ENCODE data around the gene FGF14.
"Not testable (repeated sequence)": the region's sequence is repeated elsewhere in the genome, so short reads cannot be mapped to it uniquely, and the experiment has no call there.

Gene FGF14

DNA sequence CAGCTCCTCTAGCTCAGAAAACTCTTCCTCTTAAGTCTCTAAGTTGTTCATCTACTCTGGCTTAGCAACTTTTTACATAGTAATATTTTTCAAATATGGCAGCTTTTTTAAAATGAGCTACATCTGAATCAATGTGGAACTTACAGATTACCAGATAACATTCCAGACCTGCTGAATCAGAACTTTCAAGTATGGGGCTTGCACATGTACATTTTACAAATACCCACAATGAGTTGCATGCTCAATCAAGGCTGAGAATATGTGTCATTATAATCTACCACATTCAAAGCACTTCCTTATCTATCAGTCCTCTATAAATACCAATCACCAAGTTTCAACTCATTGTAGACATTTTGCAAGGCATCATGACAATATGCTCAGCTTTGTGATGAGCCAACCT is 383.1 kb downstream of the FGF14 start:
- H3K9me3 Mint-ChIP-seq, result peaks cover 19% of the 10 kb centered on the region

DNA sequence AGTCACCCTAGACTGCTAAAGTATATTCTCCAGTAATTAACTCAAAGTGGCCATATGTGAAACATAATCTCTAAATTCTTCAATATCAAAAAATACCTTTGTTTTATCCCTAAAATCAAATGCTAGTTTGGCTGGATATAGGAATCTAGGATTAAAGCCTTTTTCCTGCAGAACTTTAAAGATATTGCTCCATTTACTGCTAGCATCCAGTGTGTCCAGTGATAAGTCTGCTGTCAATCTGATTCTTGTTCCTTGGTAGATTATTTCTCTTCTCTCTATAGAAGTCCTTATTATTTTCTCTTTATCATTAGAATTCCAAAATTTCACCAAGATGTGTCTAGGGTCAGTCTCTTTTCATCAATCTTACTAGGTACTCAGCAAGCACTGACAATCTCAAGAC is 384.6 kb downstream of the FGF14 start:
- peaks cover 21% of the 10 kb centered on the region for H3K9me3 Mint-ChIP-seq
- DNase-seq (ENCODE audit: low spot score in 2 of 2), result no peak
- H3K4me1 Mint-ChIP-seq, result no peaks in the 10 kb centered on the region
- no peak for ATAC-seq
- H3K36me3 Mint-ChIP-seq, result no peaks in the 10 kb centered on the region
- H3K27ac Mint-ChIP-seq, result no peak overlapping the region
- H3K4me3 Mint-ChIP-seq, result no peak overlapping the region

More for the DNA sequence above, 383.1 kb downstream of the FGF14 start:
- H3K36me3 Mint-ChIP-seq, result no peaks in the 10 kb centered on the region
- no peak for ATAC-seq
- no peaks in the 10 kb centered on the region for H3K4me1 Mint-ChIP-seq
- H3K4me3 Mint-ChIP-seq, result no peak overlapping the region
- DNase-seq (ENCODE audit: low spot score in 2 of 2), result no peak
- H3K27ac Mint-ChIP-seq, result no peak overlapping the region

DNA sequence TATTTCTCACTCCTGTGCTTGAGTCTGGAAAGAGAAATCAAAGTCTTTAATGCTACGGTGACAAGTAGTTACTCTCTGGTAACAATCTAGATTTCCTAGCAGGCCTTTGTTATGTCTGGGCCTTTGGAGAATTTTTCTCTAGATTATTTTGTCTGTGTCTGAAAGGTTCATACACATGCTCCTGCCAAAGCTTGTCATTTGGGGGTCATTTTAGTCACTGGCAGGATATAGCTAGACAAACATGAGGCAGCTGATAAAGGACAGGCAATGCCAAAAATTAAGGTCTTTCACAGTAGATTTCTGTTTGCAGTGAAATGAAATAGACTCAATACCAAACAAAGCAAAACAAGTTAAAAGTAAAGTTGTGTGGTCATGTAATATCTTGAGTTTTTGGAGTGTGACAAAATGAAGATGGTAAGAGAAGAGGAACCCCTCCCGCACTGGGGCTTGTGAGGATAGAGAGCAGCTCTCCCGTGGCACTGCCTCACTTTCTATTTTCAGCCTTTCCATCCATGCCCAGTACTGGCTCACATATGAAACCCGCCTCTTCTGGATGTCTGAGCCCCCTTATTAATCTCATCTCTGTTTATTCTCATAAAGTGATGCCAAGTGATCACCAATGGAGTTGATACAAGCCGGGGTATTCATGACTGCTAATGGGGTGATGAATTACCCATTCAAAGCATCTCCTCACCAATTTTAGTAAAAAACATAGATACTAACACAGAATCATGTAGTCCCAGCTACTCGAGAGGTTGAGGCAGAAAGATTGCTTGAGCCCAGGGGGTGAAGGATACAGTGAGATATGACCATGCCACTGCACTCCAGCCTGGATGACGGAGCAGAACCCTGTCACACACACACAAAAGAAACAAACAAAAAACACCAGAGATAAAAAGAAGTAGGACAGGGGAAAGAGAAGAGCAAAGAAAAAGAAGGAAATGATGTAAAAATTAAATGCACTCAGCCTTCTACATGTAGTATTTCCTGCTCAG is 389.3 kb downstream of the FGF14 start:
- Mint-ChIP-seq H3K4me3 (no peak overlapping the region), H3K9me3 (peaks cover 6% of the 10 kb centered on the region), H3K4me1 (no peaks in the 10 kb centered on the region), H3K36me3 (no peaks in the 10 kb centered on the region), H3K27ac (no peak overlapping the region)
- ATAC-seq, result no peak
- DNase-seq (ENCODE audit: low spot score in 2 of 2), result no peak

DNA sequence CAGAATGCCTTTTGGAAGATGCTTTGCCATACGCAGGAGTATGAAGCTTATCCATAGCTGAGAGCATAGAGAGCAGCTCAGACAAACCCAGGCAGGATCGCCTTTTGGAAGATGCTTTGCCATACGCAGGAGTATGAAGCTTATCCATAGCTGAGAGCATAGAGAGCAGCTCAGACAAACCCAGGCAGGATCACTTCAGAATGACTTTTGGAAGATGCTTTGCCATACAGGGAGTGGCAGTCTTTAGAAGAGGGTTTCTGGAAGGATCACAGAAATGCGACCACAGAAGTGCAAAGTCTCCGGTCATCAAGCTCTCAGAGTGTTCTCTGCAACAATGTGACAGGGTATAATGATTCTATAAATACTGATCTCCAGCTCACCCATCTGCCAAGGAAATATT is 390.4 kb downstream of the FGF14 start:
- DNase-seq (ENCODE audit: low spot score in 2 of 2), result not testable (repeated sequence)

DNA sequence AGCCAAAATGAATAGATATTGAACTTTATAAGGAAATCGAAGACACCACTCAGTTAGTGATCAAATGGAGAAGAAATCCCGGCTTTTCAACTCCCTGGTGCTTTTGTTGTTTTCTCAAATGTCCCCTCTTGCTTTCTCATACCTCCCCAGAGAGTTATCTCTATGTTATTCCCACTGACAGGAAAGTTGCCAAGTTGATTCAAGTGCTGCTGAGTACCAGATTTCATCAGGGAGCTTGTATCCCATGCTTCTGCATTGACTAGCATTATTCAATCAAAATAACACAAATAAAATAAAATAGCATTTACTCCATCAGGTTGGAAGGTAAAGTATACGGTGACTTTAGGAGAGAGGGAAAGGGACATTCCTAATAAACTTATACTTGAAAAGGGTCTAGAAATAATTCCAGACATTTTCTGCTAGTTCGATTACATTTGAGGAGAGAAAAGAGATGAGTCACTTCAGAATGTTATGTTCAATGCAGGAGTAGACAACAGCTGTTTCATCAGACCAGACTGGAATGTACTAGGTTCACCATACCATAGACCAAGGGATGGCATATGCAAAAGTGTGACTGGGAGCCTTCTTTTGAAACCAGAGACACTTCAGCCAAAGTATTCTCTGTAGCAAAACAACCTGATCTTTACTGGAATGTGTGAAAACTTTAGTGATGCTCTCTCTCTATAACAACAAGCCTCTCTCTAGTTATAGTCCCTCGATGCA is 397.8 kb downstream of the FGF14 start:
- no peak for DNase-seq (ENCODE audit: low spot score in 2 of 2)
- Mint-ChIP-seq H3K27ac (no peak overlapping the region), H3K4me3 (no peak overlapping the region), H3K4me1 (no peaks in the 10 kb centered on the region), H3K9me3 (peaks cover 2% of the 10 kb centered on the region), H3K36me3 (no peaks in the 10 kb centered on the region)
- ATAC-seq, result no peak

More for the DNA sequence above, 390.4 kb downstream of the FGF14 start:
- not testable (repeated sequence) for ATAC-seq, H3K4me1 Mint-ChIP-seq, H3K36me3 Mint-ChIP-seq, H3K9me3 Mint-ChIP-seq, H3K4me3 Mint-ChIP-seq, H3K27ac Mint-ChIP-seq

DNA sequence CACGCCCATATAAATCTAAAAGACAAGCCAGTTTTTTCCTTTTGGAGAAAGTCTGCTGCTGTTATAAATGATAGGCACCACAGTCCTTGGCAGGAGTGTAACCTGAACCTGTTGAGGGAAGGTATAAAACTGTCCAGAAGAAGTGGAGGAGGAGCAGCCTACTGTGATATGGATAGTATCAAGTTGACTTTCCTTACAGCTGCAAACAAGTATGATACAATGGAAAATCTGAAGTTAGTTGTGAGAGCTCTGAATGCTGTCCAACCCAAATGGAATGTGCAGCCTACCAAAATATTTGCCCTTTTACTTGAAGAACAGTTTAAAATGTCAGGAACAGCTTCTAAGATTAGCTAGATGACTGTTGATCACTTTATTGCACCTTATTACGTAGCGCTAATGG is 399.6 kb downstream of the FGF14 start:
- Mint-ChIP-seq H3K4me1 (no peaks in the 10 kb centered on the region), H3K9me3 (peaks cover 2% of the 10 kb centered on the region), H3K36me3 (no peaks in the 10 kb centered on the region), H3K27ac (no peak overlapping the region), H3K4me3 (no peak overlapping the region)
- ATAC-seq (no peak), DNase-seq (ENCODE audit: low spot score in 2 of 2) (no peak)

DNA sequence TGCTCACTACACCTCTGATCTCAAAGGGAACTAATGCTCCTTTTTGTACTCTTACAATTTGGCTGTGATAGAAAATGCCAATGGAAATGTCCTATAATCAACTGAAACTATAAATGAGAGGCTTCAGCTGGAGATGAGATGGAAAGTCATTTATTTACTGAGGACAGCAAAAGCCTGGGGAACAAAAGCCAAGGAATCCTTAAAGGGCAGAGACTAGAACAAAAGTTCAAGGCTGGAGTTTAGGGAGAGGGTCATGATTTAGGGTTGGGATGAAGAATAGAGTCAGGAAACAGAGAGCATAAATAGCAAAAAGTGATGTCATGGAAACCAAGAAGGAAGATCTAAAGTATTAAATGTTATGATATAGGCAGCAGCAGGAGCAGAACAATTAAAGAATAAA is 401.1 kb downstream of the FGF14 start:
- DNase-seq (ENCODE audit: low spot score in 2 of 2) (no peak), ATAC-seq (no peak)
- H3K4me3 Mint-ChIP-seq, result no peak overlapping the region
- no peaks in the 10 kb centered on the region for H3K4me1 Mint-ChIP-seq
- H3K36me3 Mint-ChIP-seq, result no peaks in the 10 kb centered on the region
- peaks cover 2% of the 10 kb centered on the region for H3K9me3 Mint-ChIP-seq
- no peak overlapping the region for H3K27ac Mint-ChIP-seq

DNA sequence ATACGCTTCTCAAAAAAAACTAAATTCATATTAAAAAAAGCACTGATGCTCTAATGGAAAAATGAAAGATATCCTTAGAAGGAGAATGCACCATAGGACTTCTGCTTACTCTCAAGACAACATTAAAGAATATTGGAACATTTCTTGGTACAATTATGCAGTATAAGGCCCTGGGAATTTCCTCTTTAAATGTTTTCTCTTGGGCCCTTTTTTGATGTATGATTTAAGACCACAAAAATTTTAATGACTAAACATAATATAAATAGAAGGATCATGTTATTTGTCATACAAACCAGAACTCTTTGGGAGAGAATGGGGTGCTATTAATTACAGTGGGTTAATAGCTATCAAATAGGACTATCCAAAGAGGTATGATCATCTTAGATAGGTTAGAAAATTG is 403.7 kb downstream of the FGF14 start:
- no peak overlapping the region for H3K4me3 Mint-ChIP-seq
- no peaks in the 10 kb centered on the region for H3K36me3 Mint-ChIP-seq
- no peaks in the 10 kb centered on the region for H3K4me1 Mint-ChIP-seq
- no peak for DNase-seq (ENCODE audit: low spot score in 2 of 2)
- no peak overlapping the region for H3K27ac Mint-ChIP-seq
- ATAC-seq, result no peak
- H3K9me3 Mint-ChIP-seq, result peaks cover 2% of the 10 kb centered on the region

DNA sequence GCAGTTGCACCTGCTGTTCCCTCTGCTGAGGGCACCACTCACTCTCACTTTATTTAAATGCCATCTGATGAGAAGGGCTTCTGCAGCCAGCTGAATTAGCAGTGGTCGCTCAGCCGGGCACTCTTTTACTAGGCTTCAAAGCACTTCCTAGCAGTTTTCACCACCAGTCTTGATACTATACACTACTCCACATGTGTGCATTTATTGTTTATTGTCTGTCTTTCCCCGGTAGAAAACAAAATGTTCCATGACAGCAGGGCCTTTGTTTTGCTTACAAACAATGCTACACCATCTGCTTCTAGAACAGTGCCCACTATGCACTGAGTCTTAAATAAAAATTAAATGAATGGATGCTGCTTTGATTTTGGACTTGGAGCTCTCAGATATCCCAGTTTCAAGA is 404.9 kb downstream of the FGF14 start:
- Mint-ChIP-seq H3K4me3 (no peak overlapping the region), H3K36me3 (no peaks in the 10 kb centered on the region), H3K9me3 (peaks cover 2% of the 10 kb centered on the region), H3K4me1 (no peaks in the 10 kb centered on the region), H3K27ac (no peak overlapping the region)
- ATAC-seq (no peak), DNase-seq (ENCODE audit: low spot score in 2 of 2) (no peak)

DNA sequence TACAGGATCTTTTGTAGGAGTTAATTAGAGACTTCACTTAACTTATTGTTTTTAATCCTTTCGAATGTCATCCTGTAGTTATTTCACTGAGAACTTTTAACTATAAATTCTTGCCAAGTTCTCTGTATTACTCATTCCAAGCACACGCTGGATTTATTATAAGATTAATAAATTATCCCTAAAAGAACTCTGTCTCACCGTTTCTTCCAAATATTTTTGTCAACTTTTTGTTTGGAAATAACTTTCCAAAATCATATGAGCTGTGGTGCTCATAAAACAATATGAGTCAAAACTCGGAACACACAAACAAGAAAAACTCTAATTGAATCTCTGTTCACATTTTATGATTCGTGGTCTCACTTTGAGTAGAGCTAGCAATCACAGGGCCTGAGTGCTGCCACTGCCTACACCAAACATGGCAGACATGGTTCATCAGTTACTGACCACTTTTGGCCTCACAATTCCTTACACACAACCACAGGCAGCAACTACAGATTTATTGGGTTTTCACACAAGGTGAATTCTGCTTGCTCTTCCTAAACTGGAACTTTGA is 412.0 kb downstream of the FGF14 start:
- ATAC-seq, result no peak
- no peak overlapping the region for H3K27ac Mint-ChIP-seq

DNA sequence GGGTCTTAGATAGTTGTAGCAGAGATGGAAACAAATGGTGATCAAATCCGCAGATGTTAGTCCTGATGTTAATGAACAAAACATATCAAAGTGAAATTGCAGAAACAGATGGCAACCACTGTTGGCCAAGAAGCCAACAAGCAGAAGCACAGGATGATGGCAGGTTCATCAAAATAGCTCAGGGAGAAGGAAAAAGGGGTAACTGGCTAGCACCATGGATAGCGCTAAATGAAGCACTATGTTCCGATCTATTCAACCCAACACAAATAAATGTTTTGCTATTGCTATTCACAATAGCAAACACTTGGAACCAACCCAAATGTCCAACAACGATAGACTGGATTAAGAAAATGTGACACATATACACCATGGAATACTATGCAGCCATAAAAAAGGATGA is 413.7 kb downstream of the FGF14 start:
- ATAC-seq (no peak), DNase-seq (ENCODE audit: low spot score in 2 of 2) (no peak)
- Mint-ChIP-seq H3K9me3 (peaks cover 7% of the 10 kb centered on the region), H3K27ac (no peak overlapping the region), H3K4me1 (no peaks in the 10 kb centered on the region), H3K36me3 (no peaks in the 10 kb centered on the region), H3K4me3 (no peak overlapping the region)

More for the DNA sequence above, 412.0 kb downstream of the FGF14 start:
- H3K4me1 Mint-ChIP-seq, result no peaks in the 10 kb centered on the region
- no peak overlapping the region for H3K4me3 Mint-ChIP-seq
- no peaks in the 10 kb centered on the region for H3K36me3 Mint-ChIP-seq
- peaks cover 7% of the 10 kb centered on the region for H3K9me3 Mint-ChIP-seq
- DNase-seq (ENCODE audit: low spot score in 2 of 2), result no peak

DNA sequence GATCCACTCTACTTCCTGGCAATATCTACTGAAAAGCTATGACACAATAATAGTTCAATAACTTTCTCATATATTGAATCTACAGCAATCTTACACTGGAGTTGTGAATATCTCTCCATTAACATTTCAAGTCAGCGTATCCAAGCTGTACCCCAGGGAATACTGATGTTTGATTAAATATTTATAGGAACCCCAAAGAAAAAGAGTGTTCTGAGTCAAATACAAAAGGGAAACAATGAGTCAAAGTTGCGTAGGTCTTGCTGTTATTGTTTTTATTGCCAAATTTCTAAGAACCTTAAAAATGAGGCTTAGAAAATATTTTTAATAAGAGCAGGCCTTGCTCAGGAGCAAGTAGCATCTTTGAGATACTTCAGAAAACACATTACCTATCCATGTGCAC is 415.5 kb downstream of the FGF14 start:
- no peak for DNase-seq (ENCODE audit: low spot score in 2 of 2)
- H3K9me3 Mint-ChIP-seq, result peaks cover 7% of the 10 kb centered on the region
- H3K4me1 Mint-ChIP-seq, result no peaks in the 10 kb centered on the region
- H3K27ac Mint-ChIP-seq, result no peak overlapping the region
- no peaks in the 10 kb centered on the region for H3K36me3 Mint-ChIP-seq
- no peak for ATAC-seq
- no peak overlapping the region for H3K4me3 Mint-ChIP-seq

DNA sequence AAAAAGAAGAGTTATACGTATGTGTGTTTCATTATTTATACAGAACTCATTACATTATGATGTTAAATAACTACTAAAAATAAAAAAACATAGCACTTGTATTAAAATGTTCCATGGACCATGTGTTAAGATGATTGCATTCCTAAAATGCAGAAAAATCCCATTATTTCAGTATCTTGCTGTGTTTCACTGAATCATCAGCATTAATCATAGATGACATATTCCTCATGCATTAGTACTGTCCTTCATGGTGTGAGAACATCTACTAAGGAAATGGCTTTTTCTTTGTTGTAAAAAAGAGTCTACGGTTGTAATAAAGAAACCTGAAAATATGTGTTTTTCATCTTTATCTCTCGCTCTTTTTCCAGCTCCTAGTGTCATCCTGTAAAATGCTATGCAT is 416.5 kb downstream of the FGF14 start:
- DNase-seq (ENCODE audit: low spot score in 2 of 2) (no peak), ATAC-seq (no peak)
- H3K4me1 Mint-ChIP-seq, result no peaks in the 10 kb centered on the region
- H3K4me3 Mint-ChIP-seq, result no peak overlapping the region
- no peaks in the 10 kb centered on the region for H3K36me3 Mint-ChIP-seq
- H3K9me3 Mint-ChIP-seq, result peaks cover 7% of the 10 kb centered on the region
- no peak overlapping the region for H3K27ac Mint-ChIP-seq

DNA sequence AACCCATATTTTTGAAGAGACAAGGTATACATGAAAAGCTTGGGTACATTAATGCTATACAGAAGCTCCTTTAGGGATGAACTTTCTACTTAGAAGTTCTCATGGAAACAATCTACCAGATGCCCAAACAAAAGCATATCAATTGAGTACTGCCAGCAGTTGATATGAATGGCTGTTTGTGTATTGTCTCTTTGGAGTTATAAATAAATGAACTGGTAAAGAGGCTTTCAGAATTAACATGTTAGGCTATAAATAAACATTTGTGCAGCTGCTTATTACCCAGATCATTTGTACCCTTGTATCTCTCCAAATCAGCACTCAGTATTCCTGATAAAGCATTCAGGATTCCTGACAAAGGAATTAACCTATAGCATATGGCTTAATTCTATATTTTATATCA is 418.9 kb downstream of the FGF14 start:
- Mint-ChIP-seq H3K27ac (no peak overlapping the region), H3K9me3 (peaks cover 4% of the 10 kb centered on the region), H3K4me1 (no peaks in the 10 kb centered on the region), H3K36me3 (no peaks in the 10 kb centered on the region), H3K4me3 (no peak overlapping the region)
- DNase-seq (ENCODE audit: low spot score in 2 of 2) (no peak), ATAC-seq (no peak)

DNA sequence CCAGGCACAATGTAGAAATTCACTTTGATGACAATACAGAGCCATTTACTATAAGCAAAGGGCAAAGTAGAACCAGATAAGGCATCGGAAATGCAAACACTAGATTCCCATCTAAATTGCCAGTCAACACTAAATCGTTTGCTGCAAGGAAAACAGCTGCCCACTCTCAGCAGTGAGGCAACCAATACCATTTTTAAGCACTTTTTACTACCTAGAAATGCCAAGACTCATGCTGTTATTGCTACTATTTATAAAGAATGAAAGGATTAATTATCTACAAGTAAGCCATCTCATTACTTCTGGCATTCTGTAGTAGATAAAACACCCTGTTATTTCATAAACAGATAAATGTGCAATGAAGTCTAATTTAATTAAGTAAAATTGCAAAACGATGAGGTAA is 422.0 kb downstream of the FGF14 start:
- no peak for ATAC-seq
- H3K9me3 Mint-ChIP-seq, result no peaks in the 10 kb centered on the region

More for the DNA sequence above, 422.0 kb downstream of the FGF14 start:
- H3K27ac Mint-ChIP-seq, result no peak overlapping the region
- no peaks in the 10 kb centered on the region for H3K36me3 Mint-ChIP-seq
- no peak for DNase-seq (ENCODE audit: low spot score in 2 of 2)
- H3K4me3 Mint-ChIP-seq, result no peak overlapping the region
- H3K4me1 Mint-ChIP-seq, result no peaks in the 10 kb centered on the region

All from stimulated activated effector memory CD8-positive, alpha-beta T cell treated with anti-CD3 and anti-CD28 coated beads, Interleukin-12 subunit alpha, Interleukin-12 subunit beta, amount 100 ng/mL, for 72 hours (primary cell).